HCT116 (cell line): Measurements from ENCODE around the gene SVIL.

Source experiments
- CTCF ChIP-seq, 3 experiments: fragments of 200-600 bp in 1 of 3; sonication (generic) in 1 of 3; IDR thresholded peaks in 2 of 3; conservative IDR thresholded peaks in 1 of 3; 2 replicates each; pipeline ENCODE4 v1.5.1; 2012 to 2017; ENCODE audit warnings: low read depth in 2 of 3, low read length in 2 of 3, antibody characterized with exemption in 1 of 3, borderline replicate concordance in 1 of 3, control low read depth in 1 of 3, mild to moderate bottlenecking in 1 of 3, mixed read lengths in 1 of 3, mixed run types in 1 of 3, moderate library complexity in 1 of 3; ENCODE audit not compliant: insufficient read depth in 1 of 3
- EZH2 ChIP-seq: fragments of 200-600 bp; sonication (generic); IDR thresholded peaks from 2 replicates; pipeline ENCODE4 v1.6.1; 2017; ENCODE audit warnings: antibody characterized with exemption, mixed run types
- POLR2A ChIP-seq: IDR thresholded peaks from 2 replicates; pipeline ENCODE4 v1.7.0; 2011; ENCODE audit warnings: borderline replicate concordance; ENCODE audit not compliant: insufficient read depth, insufficient read length; ENCODE audit errors: extremely low read depth
- YY1 ChIP-seq: IDR thresholded peaks from 2 replicates; pipeline ENCODE4 v1.6.1; 2011; ENCODE audit warnings: low read length, low read depth, moderate library complexity, mild to moderate bottlenecking; ENCODE audit not compliant: insufficient replicate concordance; ENCODE audit errors: extremely low read depth
- ZBTB33 ChIP-seq: IDR thresholded peaks from 2 replicates; pipeline ENCODE4 v1.6.1; 2011; ENCODE audit warnings: mild to moderate bottlenecking, low read length, moderate library complexity; ENCODE audit not compliant: insufficient replicate concordance; ENCODE audit errors: extremely low read depth

GRCh38 chr10:29575098-29575455, 59.7 kb downstream of the SVIL start:
- TF ChIP-seq CTCF (IDR thresholded peaks at IDR 0.05 in 2 of 3, conservative IDR thresholded peaks at IDR 0.05 in 1 of 3; ENCODE audit: borderline replicate concordance in 1 of 3, insufficient read depth in 1 of 3, low read depth in 2 of 3, low read length in 2 of 3) = no peak
- no peak for TF ChIP-seq POLR2A
- TF ChIP-seq YY1 = no peak
- TF ChIP-seq EZH2 = no peak
- TF ChIP-seq ZBTB33 = no peak
